ENCODE data around the gene PHLDB2.

GRCh38 chr3:111947231-111947630, 88.2 kb downstream of the PHLDB2 start:
- TF ChIP-seq EZH2 (IDR thresholded peaks at IDR 0.05; ENCODE audit: low read length, unreplicated experiment) (no peak), CTCF (conservative IDR thresholded peaks at IDR 0.05; ENCODE audit: low read depth, low read length) (no peak), EZH2phosphoT487 (IDR thresholded peaks at IDR 0.05; ENCODE audit: borderline replicate concordance, low read length) (no peak)

Measured in PC-3 (cell line).